HG03280 (cell line): ENCODE measurements around the gene EPHB1.
"Not testable (repeated sequence)": the region's sequence is repeated elsewhere in the genome, so short reads cannot be mapped to it uniquely, and the experiment has no call there.

Experiments
- ATAC-seq: cut with Tn5 transposase; IDR thresholded peaks from one replicate; pipeline ENCODE4 v1.9.1; 2021; ENCODE audit warnings: mild to moderate bottlenecking, moderate library complexity; ENCODE audit not compliant: unreplicated experiment

Gene EPHB1

GRCh38 chr3:134991472-134992010 is 196.5 kb downstream of the EPHB1 start:
- no peak for ATAC-seq

- no peak for ATAC-seq
Observed at GRCh38 chr3:134992180-134992579, 197.1 kb downstream of the EPHB1 start.

GRCh38 chr3:134992586-134992985 is 197.5 kb downstream of the EPHB1 start:
- no peak for ATAC-seq

- no peak for ATAC-seq
Observed at GRCh38 chr3:134993011-134993410, 198.0 kb downstream of the EPHB1 start.

- ATAC-seq = no peak
Observed at GRCh38 chr3:134998158-134998557, 203.1 kb downstream of the EPHB1 start.

GRCh38 chr3:134998855-134999254 is 203.8 kb downstream of the EPHB1 start:
- ATAC-seq = no peak

GRCh38 chr3:135000465-135000864 is 205.4 kb downstream of the EPHB1 start:
- ATAC-seq = no peak

- ATAC-seq = not testable (repeated sequence)
Observed at GRCh38 chr3:135005616-135006015, 210.6 kb downstream of the EPHB1 start.

- no peak for ATAC-seq
Observed at GRCh38 chr3:135007607-135008006, 212.5 kb downstream of the EPHB1 start.

GRCh38 chr3:135008326-135008725 is 213.3 kb downstream of the EPHB1 start:
- no peak for ATAC-seq

GRCh38 chr3:135009014-135009413 is 214.0 kb downstream of the EPHB1 start:
- no peak for ATAC-seq

- no peak for ATAC-seq
Observed at GRCh38 chr3:135012101-135012500, 217.0 kb downstream of the EPHB1 start.

- no peak for ATAC-seq
Observed at GRCh38 chr3:135013206-135013605, 218.1 kb downstream of the EPHB1 start.

- ATAC-seq = no peak
Observed at GRCh38 chr3:135014566-135014965, 219.5 kb downstream of the EPHB1 start.

GRCh38 chr3:135017003-135017893 is 222.2 kb downstream of the EPHB1 start:
- no peak for ATAC-seq

- peak; percentile 72 for ATAC-seq
Observed at GRCh38 chr3:135018149-135018923, 223.3 kb downstream of the EPHB1 start.

- no peak for ATAC-seq
Observed at GRCh38 chr3:135020181-135020580, 225.1 kb downstream of the EPHB1 start.

- no peak for ATAC-seq
Observed at GRCh38 chr3:135023996-135024658, 229.1 kb downstream of the EPHB1 start.

- not testable (repeated sequence) for ATAC-seq
Observed at GRCh38 chr3:135030768-135031615, 235.9 kb downstream of the EPHB1 start.

- ATAC-seq = no peak
Observed at GRCh38 chr3:135033737-135034136, 238.7 kb downstream of the EPHB1 start.
